CD4-positive, alpha-beta T cell treated with Interleukin-15 for 1 hour (primary cell): ENCODE measurements around the gene NGLY1.

ENCODE experiments used
- DNase-seq: peaks from one replicate; pipeline ENCODE4 v3.0.0-alpha.2; 2020

Gene NGLY1

GRCh38 chr3:25783661-25784512, 644 bp upstream of the NGLY1 start:
- no peak for DNase-seq

DNA sequence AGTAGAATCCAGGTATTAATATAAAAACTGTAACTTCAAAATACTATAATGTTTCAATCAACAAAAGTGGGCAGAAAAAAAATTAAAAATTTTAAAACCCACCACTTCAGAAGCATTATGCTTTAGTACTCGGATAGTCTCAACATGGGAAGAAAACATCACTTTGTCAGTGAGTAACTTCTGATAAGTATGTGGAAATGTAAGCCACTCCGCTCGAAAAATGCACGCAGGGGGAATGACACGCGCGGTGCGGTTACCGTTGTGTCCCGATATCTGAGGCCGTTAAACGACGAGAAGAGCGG, 656 bp downstream of the NGLY1 start:
- DNase-seq = no peak

DNA sequence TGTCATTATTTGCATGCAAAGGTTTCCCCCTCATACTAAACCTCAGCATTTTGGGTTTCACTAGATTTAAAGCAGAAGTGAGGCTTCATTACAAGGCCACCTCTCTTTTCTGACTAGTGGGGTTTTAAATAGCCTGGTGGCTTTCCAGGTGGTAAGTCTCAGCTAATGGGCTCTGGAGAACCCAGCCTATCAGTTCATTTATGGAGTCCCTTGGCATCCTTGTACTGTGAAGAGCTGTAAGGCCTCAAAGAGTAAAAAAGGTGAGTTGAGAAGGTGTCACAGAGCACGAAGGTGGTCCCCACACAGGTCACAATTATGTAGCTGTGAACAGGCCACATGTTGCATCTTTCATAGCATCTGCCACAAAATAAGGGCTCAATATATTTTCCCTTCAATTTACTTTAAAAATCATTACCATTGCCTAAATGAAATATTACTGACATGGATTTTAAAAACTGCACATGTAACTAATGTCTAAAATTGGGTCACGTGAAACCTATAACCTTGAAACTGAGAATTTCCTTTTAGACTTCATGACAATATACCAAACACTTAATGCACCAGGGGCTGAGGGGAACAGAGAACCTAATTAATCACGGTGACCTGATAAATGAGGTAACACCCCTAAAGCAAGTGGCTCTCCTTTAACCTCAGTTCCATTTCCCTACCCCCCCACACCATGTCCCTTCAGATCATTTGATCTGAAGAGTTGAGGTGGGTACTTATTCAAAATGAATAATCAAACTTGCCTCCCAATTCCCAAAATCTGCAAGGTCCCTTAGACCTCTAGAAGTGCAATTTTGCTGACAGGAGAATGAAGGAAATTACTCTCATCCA, 1.3 kb downstream of the NGLY1 start:
- no peak for DNase-seq

DNA sequence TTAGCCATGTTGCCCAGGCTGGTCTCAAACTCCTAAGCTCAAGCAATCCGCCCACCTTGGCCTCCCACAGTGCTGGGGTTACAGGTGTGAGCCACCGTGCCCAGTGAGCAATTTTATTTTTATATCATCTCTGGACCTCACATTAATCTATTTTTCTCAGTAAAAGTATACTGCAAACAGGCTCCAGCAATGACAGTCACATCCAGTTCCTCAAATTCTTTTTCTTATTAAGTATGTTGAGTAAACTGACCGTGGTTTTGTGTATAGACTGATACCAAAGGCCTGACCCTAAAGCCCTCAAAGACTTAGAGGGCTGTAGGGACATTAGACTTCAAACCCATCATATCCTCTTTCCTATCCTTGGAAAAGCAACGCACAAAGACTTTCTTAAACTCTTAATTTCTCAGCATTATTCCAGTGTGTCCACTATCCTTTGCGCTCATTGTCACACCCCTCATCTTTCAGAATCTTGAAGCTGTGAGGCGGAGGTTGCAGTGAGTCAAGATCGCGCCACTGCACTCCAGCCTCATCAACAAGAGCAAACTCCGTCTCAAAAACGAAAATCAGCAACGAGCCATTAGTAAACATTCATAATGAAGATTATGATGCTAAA, 2.0 kb downstream of the NGLY1 start:
- no peak for DNase-seq

DNA sequence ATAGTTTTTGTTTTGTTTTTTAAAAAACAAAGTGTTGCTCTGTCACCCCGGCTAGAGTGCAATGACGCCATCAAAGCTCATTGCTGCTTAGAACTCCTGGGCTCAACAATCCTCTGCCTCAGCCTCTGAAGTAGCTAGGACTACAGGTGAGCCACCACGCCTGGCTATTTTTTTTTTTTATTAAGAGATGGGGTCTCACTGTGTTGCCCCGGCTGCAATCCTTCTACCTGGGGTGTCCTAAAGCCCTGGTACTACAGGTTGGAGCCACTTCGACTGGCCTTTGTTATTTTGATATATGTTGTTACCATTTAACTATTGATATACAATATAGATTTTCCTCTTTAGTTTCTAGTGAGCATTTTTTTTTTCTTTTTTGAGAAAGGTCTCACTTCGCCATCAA, 2.6 kb downstream of the NGLY1 start:
- no peak for DNase-seq

DNA sequence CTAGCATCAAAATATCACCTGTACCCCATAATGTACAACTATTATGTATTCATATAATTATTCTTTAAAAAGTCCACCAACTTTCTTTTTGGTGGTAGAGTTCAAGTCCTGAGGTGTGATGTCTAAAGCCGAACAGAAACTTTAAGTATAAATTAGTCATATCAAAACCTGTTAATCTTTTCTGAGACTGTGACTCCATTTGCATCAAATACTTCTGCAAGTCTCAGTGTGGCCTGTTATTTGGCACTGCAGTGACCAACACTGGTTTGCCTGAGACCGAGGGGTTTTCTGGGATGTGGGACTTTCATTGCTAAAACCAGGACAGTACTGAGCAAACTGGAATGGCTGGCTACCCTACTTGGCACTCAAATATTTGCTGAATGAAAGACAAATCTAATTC, 7.3 kb downstream of the NGLY1 start:
- no peak for DNase-seq

DNA sequence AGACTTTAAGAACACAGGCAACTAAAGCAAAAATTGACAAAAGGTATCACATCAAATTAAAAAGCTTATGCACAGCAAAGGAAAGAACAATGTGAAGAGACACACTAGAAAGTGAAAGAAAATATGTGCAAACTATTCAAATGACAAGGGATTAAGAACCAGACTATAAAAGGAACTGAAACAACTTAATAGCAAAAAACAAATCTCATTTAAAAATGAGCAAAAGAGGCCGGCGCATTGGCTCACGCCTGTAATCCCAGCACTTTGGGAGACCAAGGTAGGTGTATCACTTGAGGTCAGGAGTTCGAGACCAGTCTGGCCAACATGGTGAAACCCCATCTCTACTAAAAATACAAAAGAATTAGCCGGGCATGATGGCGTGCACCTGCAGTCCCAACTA, 14.4 kb downstream of the NGLY1 start:
- no peak for DNase-seq

DNA sequence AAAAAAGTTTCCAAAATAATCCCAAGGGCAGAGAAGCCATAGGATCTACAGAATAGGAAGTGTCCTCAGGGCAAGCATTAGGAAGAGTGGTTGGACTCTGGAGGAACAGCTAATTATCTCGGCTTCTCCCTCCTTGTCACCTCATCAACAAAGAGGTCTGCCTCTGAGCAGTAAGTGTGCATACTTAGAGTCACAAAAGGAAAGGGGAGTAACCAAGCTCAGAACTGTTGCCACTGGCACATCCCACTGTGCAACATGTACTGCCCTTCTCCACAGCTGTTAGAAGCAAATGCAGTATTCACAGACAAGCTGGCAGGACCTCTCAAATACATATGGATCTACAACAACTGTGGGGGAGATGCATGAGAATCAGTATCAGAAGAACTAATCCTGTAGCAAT, 31.5 kb downstream of the NGLY1 start:
- DNase-seq = no peak

GRCh38 chr3:25751048-25751447, 32.2 kb downstream of the NGLY1 start:
- DNase-seq = no peak

DNA sequence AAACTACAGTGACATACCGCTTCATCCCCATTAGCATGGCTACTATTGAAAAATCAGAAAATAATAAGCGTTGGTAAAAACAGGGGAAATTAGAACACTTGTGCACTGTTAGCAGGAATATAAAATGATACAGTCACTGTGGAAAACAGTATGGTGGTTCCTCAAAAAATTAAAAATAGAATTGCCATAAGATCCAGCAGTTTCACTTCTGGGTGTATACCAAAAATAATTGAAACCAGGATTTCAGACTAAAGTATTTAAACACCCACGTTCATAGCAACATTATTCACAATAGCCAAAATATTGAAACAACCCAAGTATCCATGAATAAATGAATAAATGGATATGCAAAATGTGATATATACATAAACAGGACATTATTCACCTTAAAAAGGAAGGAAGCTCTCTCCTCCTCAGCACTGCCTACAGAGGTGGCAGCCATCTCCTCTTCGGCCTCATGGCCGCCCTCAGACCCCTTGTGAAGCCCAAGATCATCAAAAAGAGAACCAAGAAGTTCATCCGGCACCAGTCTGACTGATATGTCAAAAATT, 34.1 kb downstream of the NGLY1 start:
- DNase-seq = no peak

DNA sequence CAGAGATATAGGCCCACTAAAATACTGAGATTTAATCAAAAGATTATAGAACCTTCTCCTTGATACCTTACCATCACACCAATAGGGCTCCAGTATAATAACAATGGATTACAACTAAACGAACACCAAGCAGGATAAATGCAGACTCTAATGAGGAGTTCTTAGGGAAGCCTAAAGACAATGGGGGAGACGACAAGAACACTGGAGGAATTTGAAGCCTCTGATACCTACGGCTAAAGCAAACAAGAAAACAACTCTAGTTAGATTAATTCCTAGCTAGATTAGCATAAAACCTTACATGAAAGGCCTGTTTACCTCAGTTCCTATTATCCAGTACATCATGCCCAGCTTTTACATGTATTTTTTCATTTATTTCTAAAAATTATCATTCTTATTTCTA, 35.1 kb downstream of the NGLY1 start:
- no peak for DNase-seq

GRCh38 chr3:25747033-25747432, 36.2 kb downstream of the NGLY1 start:
- DNase-seq = no peak

- DNase-seq = no peak
These were observed 38.8 kb downstream of the NGLY1 start for GRCh38 chr3:25744470-25744869.

GRCh38 chr3:25728101-25728500, 55.1 kb downstream of the NGLY1 start:
- DNase-seq = no peak

DNA sequence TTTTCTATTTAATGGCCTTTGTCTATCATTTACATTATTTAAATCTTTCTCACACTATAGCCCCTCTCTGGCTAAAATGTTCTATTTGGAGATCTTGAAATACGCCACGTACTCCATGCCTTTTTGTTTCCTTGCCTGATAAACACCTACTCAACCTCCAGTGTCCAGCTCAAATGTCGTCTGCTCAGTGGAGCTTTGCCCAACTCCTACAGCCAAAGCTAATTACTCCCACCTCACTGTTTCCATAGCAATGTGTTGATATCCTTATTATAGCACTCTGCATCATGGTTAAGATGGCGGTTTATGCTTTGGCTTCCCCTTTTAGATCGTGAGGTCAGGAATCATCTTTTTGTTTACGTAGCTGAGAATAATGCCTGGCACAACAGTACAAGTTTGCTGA, 55.9 kb downstream of the NGLY1 start:
- DNase-seq = no peak

DNA sequence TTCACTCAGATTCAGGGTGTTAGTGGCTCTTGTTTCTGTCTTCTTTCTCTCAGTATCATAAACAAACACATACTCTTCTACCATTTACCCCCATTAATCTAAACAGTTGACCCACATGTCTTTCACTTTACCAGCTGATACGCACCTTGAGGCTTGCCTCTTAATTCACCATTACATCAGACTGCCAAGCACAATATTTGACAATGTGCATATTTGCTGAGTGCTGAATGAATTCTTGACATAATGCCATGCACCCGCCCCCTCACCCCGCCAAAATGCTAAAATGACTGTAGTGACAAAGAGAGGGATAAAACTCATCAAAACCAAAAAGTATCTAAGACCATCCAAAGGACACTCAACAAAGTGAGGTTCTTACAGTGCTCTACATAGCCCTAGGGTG, 57.4 kb downstream of the NGLY1 start:
- no peak for DNase-seq

GRCh38 chr3:25724948-25725645, 58.1 kb downstream of the NGLY1 start:
- no peak for DNase-seq

- DNase-seq = no peak
These were observed 59.4 kb downstream of the NGLY1 start for GRCh38 chr3:25723802-25724201.

DNA sequence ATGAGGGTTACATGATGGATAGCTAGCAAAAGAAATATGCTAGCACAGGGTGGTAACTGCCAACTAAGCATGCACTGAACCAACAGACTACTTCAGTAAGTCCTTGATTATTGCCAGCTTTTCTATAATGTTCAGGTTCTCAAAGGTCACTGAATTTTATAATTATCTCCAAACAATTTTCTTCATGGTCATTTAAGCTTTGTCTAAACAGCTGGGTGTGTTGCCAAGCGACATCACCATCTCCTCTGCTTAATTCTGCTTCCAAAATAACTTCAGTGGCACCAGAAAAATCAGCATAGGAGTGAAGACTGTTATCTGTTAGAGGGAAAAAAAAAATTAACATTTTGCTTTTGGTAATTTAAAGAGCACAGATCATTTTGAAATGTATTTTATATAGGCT, 63.9 kb downstream of the NGLY1 start:
- DNase-seq = no peak

- no peak for DNase-seq
These were observed 69.8 kb downstream of the NGLY1 start for GRCh38 chr3:25713341-25713985.

- DNase-seq = no peak
These were observed 72.2 kb downstream of the NGLY1 start for GRCh38 chr3:25711090-25711489.

GRCh38 chr3:25708036-25708435, 75.2 kb downstream of the NGLY1 start:
- no peak for DNase-seq
